HepG2 (cell line): Measurements from ENCODE around the gene SEMA3B. TPM values are rescaled to one million over a fixed set of nuclear protein-coding genes. Genes with fewer than 3 reads are reported as not detected.
A peak's percentile ranks its signal among the peaks of the same experiment; 100 is the strongest.

ENCODE experiments used
- AGO2 ChIP-seq: fragments of 200-400 bp; formaldehyde crosslinking; optimal IDR thresholded peaks from 2 replicates; pipeline ENCODE3; 2017; ENCODE audit warnings: mild to moderate bottlenecking, low read depth, low read length, moderate library complexity
- DR1 ChIP-seq: sonication (generic); formaldehyde crosslinking; IDR thresholded peaks from 2 replicates; pipeline ENCODE4 v1.8.0; 2021; ENCODE audit warnings: mild to moderate bottlenecking, missing genetic modification reagents, inconsistent platforms
- FOXK1 ChIP-seq: sonication (generic); formaldehyde crosslinking; IDR thresholded peaks from 2 replicates; pipeline ENCODE4 v1.4.0; 2020; ENCODE audit warnings: low read depth, missing genetic modification reagents, borderline replicate concordance
- HHEX ChIP-seq: IDR thresholded peaks from 2 replicates; pipeline ENCODE4 v1.6.1; 2016; ENCODE audit warnings: control low read depth
- HNF4G ChIP-seq, 2 experiments: sonication (generic) in 1 of 2; formaldehyde crosslinking in 1 of 2; IDR thresholded peaks; 2 replicates each; pipeline versions ENCODE4 v1.4.0 to v1.6.1; 2011 to 2020; ENCODE audit warnings: borderline replicate concordance in 2 of 2, low read depth in 2 of 2, mild to moderate bottlenecking in 2 of 2, low read length in 1 of 2, missing genetic modification reagents in 1 of 2, moderate library complexity in 1 of 2
- IRX3 ChIP-seq: sonication (generic); formaldehyde crosslinking; IDR thresholded peaks from 2 replicates; pipeline ENCODE4 v1.8.1; 2023; ENCODE audit warnings: mild to moderate bottlenecking, low read depth, missing genetic modification reagents, borderline replicate concordance
- KDM1A ChIP-seq: IDR thresholded peaks from 2 replicates; pipeline ENCODE4 v1.6.1; 2016; ENCODE audit warnings: missing compliant biosample characterization
- KLF9 ChIP-seq: IDR thresholded peaks from 2 replicates; pipeline ENCODE4 v1.6.1; 2016; ENCODE audit warnings: low read depth
- MAFF ChIP-seq: IDR thresholded peaks from 2 replicates; pipeline ENCODE4 v1.6.1; 2011; ENCODE audit warnings: low read depth, low read length, improper control_type of control experiment
- MTA3 ChIP-seq: sonication (generic); formaldehyde crosslinking; IDR thresholded peaks from 2 replicates; pipeline ENCODE4 v1.4.0; 2020; ENCODE audit warnings: missing genetic modification reagents
- PITX1 ChIP-seq: sonication (generic); formaldehyde crosslinking; IDR thresholded peaks from 2 replicates; pipeline ENCODE4 v1.5.1; 2020; ENCODE audit warnings: mild to moderate bottlenecking, missing genetic modification reagents
- SRSF1 ChIP-seq: fragments of 200-400 bp; formaldehyde crosslinking; optimal IDR thresholded peaks from 2 replicates; pipeline ENCODE3; 2017; ENCODE audit warnings: mild to moderate bottlenecking, low read depth, low read length, moderate library complexity
- STAT5B ChIP-seq: sonication (generic); formaldehyde crosslinking; IDR thresholded peaks from 2 replicates; pipeline ENCODE4 v1.4.0; 2020; ENCODE audit warnings: missing genetic modification reagents
- TARDBP ChIP-seq: sonication (generic); formaldehyde crosslinking; IDR thresholded peaks from 2 replicates; pipeline ENCODE4 v1.8.0; 2022; ENCODE audit warnings: mild to moderate bottlenecking, missing genetic modification reagents
- TOPORS ChIP-seq: sonication (generic); formaldehyde crosslinking; IDR thresholded peaks from 2 replicates; pipeline ENCODE4 v1.8.0; 2023; ENCODE audit warnings: mild to moderate bottlenecking, missing genetic modification reagents
- ZBTB21 ChIP-seq: sonication (generic); formaldehyde crosslinking; IDR thresholded peaks from 2 replicates; pipeline ENCODE4 v1.4.0; 2020; ENCODE audit warnings: missing genetic modification reagents
- ZNF317 ChIP-seq: sonication (generic); formaldehyde crosslinking; IDR thresholded peaks from 2 replicates; pipeline ENCODE4 v1.5.0; 2020; ENCODE audit warnings: mild to moderate bottlenecking, missing genetic modification reagents
- ZNF431 ChIP-seq: sonication (generic); formaldehyde crosslinking; IDR thresholded peaks from 2 replicates; pipeline ENCODE4 v1.9.0; 2022; ENCODE audit warnings: missing genetic modification reagents, low read depth, mild to moderate bottlenecking, borderline replicate concordance
- polyA plus RNA-seq, 8 experiments: library from polyadenylated mRNA; depleted of rRNA in 3 of 8; stranded (reverse) in 7 of 8; unstranded in 1 of 8; fragments of >200 nt; fragmentation: Illumina TruSeq in 4 of 8; extraction: Trizol in 4 of 8; gene quantifications; 2 replicates each; pipeline versions ENCODE4 v1.2.1 to v1.2.3, GENCODE V29; 2011 to 2016; ENCODE audit warnings: low read depth in 4 of 8, missing spikeins in 1 of 8, mixed read lengths in 1 of 8; ENCODE audit not compliant: insufficient read depth in 1 of 8
- total RNA-seq, 5 experiments: library from RNA; depleted of rRNA; stranded (reverse); fragments of >200 nt; fragmentation: Illumina TruSeq; extraction: Trizol; gene quantifications; 2 replicates each; pipeline ENCODE4 v1.2.3, GENCODE V29; 2016; ENCODE audit warnings: low read depth in 1 of 5
- TF ChIP-seq, protein P1 (sequence below): sonication (generic); formaldehyde crosslinking; IDR thresholded peaks from 2 replicates; pipeline ENCODE4 v1.8.0; 2022; ENCODE audit warnings: missing genetic modification reagents, mild to moderate bottlenecking, inconsistent platforms, borderline replicate concordance
- TF ChIP-seq, protein P2 (sequence below): sonication (generic); formaldehyde crosslinking; IDR thresholded peaks from 2 replicates; pipeline ENCODE4 v1.4.0; 2020; ENCODE audit warnings: low read depth, mild to moderate bottlenecking, missing genetic modification reagents
- TF ChIP-seq, protein P3 (sequence below): sonication (generic); formaldehyde crosslinking; IDR thresholded peaks from 2 replicates; pipeline ENCODE4 v1.4.0; 2020; ENCODE audit warnings: missing genetic modification reagents, mild to moderate bottlenecking, borderline replicate concordance
- TF ChIP-seq, protein P4 (sequence below): sonication (generic); formaldehyde crosslinking; IDR thresholded peaks from 2 replicates; pipeline ENCODE4 v1.4.0; 2020; ENCODE audit warnings: mild to moderate bottlenecking, missing genetic modification reagents
- TF ChIP-seq, protein P5 (sequence below): sonication (generic); formaldehyde crosslinking; IDR thresholded peaks from 2 replicates; pipeline ENCODE4 v1.4.0; 2020; ENCODE audit warnings: missing genetic modification reagents

Gene SEMA3B
- total and polyA plus RNA-seq, 2 of the 13 experiments (the other 11 are each of a cell fraction or from before 2014, with no cell fraction given): 93.2 to 158 TPM

DNA sequence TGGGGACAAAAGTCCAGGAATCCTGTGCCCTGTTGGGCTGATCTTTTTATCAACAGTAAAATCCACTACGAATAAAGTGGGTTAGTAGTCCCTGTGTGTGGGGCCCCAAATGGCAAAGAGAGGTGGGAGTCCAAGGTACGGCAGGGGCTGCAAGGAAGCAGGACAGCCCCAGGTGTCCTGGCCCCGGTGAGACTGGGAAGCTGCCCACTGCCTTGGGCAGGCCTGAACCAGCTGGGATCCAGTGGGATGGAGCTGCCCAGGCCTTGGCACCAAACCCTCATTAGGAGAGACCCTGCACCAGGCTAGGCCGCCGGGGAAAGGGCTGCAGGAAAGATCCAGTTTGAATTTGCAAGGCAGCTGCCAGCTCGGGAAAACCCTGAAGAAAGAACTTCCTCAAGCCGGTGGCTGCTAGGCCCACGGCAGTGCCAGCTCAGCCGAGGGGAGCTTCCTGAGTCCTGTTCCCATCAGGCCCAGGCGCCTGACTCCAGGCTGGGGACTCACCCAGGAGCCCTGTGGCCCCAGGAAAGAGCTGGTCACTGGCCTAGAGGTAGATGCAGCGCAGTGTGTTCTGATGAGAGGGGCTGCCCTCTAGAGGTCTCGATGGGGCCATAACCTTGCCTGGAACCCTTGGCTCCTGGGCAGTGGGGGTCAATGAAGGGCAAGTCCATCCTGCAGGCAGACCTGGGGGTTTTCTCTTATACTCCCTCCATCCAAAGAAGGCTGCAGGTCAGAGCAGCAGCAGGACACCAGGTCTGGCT is 47.4 kb upstream of the SEMA3B start (continued):
- TF ChIP-seq, protein P1, sequence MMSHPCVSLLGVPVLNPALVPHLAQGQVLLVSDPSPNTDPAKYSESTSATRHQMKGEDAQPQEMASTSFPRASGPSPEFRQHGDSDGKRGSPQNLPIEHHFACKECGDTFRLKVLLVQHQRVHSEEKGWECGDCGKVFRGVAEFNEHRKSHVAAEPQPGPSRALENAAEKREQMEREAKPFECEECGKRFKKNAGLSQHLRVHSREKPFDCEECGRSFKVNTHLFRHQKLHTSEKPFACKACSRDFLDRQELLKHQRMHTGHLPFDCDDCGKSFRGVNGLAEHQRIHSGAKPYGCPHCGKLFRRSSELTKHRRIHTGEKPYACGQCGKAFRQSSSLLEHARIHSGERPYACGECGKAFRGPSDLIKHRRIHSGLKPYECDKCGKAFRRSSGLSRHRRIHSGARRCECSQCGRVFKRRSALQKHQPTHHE (CRISPR knock-in tag): no peak
- TF ChIP-seq MTA3 (CRISPR knock-in tag): no peak
- TF ChIP-seq FOXK1 (CRISPR knock-in tag): no peak
- no peak for TF ChIP-seq ZBTB21
- peak; percentile 59; the same call in 1 of the 2 replicates for TF ChIP-seq TARDBP (CRISPR knock-in tag)
- TF ChIP-seq, protein P2, sequence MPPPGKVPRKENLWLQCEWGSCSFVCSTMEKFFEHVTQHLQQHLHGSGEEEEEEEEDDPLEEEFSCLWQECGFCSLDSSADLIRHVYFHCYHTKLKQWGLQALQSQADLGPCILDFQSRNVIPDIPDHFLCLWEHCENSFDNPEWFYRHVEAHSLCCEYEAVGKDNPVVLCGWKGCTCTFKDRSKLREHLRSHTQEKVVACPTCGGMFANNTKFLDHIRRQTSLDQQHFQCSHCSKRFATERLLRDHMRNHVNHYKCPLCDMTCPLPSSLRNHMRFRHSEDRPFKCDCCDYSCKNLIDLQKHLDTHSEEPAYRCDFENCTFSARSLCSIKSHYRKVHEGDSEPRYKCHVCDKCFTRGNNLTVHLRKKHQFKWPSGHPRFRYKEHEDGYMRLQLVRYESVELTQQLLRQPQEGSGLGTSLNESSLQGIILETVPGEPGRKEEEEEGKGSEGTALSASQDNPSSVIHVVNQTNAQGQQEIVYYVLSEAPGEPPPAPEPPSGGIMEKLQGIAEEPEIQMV (CRISPR knock-in tag): no peak
- no peak for TF ChIP-seq TOPORS (CRISPR knock-in tag)
- TF ChIP-seq KDM1A (CRISPR knock-in tag): no peak
- TF ChIP-seq, protein P3, sequence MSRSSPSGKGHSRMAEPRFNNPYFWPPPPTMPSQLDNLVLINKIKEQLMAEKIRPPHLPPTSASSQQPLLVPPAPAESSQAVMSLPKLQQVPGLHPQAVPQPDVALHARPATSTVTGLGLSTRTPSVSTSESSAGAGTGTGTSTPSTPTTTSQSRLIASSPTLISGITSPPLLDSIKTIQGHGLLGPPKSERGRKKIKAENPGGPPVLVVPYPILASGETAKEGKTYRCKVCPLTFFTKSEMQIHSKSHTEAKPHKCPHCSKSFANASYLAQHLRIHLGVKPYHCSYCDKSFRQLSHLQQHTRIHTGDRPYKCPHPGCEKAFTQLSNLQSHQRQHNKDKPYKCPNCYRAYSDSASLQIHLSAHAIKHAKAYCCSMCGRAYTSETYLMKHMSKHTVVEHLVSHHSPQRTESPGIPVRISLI: no peak
- TF ChIP-seq DR1: 0 out of 2 replicates have a peak, but pooled peaks have one; percentile 20
- no peak for TF ChIP-seq ZNF431 (CRISPR knock-in tag)
- no peak for TF ChIP-seq STAT5B
- TF ChIP-seq IRX3 (CRISPR knock-in tag): no peak
- TF ChIP-seq MAFF: no peak
- TF ChIP-seq PITX1 (CRISPR knock-in tag): peak; percentile 67; the same call in 1 of the 2 replicates
- TF ChIP-seq KLF9: no peak
- TF ChIP-seq ZNF317 (CRISPR knock-in tag): no peak
- no peak for TF ChIP-seq HHEX (CRISPR knock-in tag)
- 0 out of 2 replicates have a peak, but pooled peaks have one; percentile 24 for TF ChIP-seq HNF4G (IDR thresholded peaks at IDR 0.05; ENCODE audit: borderline replicate concordance, low read depth, low read length)
- TF ChIP-seq HNF4G (CRISPR knock-in tag; IDR thresholded peaks at IDR 0.05; ENCODE audit: borderline replicate concordance, low read depth): no peak
- peak; percentile 98 for TF ChIP-seq AGO2
- TF ChIP-seq, protein P4, sequence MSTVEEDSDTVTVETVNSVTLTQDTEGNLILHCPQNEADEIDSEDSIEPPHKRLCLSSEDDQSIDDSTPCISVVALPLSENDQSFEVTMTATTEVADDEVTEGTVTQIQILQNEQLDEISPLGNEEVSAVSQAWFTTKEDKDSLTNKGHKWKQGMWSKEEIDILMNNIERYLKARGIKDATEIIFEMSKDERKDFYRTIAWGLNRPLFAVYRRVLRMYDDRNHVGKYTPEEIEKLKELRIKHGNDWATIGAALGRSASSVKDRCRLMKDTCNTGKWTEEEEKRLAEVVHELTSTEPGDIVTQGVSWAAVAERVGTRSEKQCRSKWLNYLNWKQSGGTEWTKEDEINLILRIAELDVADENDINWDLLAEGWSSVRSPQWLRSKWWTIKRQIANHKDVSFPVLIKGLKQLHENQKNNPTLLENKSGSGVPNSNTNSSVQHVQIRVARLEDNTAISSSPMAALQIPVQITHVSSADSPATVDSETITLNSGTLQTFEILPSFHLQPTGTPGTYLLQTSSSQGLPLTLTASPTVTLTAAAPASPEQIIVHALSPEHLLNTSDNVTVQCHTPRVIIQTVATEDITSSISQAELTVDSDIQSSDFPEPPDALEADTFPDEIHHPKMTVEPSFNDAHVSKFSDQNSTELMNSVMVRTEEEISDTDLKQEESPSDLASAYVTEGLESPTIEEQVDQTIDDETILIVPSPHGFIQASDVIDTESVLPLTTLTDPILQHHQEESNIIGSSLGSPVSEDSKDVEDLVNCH (CRISPR knock-in tag): no peak
- TF ChIP-seq, protein P5, sequence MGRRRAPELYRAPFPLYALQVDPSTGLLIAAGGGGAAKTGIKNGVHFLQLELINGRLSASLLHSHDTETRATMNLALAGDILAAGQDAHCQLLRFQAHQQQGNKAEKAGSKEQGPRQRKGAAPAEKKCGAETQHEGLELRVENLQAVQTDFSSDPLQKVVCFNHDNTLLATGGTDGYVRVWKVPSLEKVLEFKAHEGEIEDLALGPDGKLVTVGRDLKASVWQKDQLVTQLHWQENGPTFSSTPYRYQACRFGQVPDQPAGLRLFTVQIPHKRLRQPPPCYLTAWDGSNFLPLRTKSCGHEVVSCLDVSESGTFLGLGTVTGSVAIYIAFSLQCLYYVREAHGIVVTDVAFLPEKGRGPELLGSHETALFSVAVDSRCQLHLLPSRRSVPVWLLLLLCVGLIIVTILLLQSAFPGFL: no peak
- no peak for TF ChIP-seq SRSF1
